HG02938 (cell line): Measurements from ENCODE around the gene PJVK.
"Not testable (repeated sequence)": the region's sequence is repeated elsewhere in the genome, so short reads cannot be mapped to it uniquely, and the experiment has no call there.

Source experiments
- ATAC-seq: cut with Tn5 transposase; IDR thresholded peaks from one replicate; pipeline ENCODE4 v1.9.1; 2021; ENCODE audit warnings: mild to moderate bottlenecking, moderate library complexity; ENCODE audit not compliant: unreplicated experiment

Gene PJVK

DNA sequence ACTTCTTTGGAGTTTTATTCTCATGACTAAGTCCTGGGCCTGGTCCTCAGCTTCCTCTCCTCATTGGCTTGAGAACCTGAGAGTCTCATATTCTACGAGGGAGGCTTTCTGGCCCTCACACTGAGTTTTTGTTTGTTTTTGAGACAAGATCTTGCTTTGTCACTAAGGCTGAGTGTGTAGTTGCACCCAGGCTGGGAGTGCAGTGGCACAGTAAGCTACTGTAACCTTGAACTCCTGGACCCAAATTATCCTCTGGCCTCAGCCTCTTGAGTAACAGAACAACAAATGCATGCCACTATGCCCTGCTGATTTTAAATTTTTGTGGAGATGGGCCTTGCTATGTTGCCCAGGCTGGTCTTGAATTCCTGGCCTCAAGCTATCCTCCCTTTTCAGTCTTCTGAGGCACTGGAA, 22.8 kb upstream of the PJVK start:
- ATAC-seq: no peak

DNA sequence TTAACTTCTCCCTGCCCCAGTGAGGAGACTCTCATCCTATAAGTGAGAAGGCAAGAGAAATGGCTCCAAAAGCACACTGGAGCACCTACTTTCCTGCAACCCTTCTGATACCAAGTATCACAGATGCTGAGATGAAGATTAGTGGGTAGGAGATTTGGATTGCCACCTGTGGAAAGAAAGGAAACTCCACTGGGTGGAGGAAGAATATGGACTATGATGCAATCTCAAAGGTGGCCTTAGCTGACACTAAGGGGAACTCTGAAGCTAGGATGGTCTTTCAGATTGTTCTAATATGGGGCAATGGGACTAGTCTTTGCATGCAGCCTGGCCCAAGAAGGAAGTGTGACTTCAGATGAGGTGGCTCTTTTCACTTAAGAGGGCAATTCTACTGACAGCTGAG, 21.8 kb upstream of the PJVK start:
- ATAC-seq: no peak

DNA sequence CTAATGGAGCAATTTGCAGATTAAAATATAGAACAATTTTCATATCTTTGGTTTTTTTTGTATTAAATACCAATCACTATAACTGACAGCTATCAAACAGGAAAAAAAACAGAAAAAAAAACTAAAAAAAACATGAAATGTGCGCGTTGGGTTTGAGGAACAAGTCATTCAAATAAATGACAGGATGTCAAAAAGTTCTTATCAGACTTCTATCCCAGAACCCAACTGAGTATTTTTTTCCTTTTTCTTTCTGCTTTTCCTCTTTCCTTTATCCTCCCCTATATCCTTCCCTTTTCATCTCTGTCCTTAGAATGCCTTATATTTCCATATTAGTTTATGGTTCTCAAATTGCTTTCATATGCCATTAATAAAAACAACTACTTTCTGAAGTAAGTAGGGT, 14.5 kb upstream of the PJVK start:
- no peak for ATAC-seq

DNA sequence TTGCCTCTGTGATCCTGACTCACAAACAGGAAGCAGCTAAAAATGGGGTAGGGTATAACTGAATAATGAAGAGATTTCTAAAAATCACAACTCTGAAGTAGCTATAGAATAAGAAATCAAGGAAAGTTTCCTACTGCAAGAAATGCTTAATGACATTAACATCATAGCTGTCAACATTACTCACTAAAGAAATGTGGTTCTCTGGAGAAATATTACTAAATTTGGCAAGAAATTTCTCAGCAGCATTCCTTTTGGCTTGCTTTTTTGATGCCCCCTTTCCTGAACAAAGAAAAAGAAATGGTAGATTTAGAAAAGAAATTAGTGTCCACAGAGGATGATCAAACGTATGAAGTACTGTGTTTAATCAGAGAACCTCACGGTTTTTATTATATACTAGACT, 9.8 kb upstream of the PJVK start:
- no peak for ATAC-seq

DNA sequence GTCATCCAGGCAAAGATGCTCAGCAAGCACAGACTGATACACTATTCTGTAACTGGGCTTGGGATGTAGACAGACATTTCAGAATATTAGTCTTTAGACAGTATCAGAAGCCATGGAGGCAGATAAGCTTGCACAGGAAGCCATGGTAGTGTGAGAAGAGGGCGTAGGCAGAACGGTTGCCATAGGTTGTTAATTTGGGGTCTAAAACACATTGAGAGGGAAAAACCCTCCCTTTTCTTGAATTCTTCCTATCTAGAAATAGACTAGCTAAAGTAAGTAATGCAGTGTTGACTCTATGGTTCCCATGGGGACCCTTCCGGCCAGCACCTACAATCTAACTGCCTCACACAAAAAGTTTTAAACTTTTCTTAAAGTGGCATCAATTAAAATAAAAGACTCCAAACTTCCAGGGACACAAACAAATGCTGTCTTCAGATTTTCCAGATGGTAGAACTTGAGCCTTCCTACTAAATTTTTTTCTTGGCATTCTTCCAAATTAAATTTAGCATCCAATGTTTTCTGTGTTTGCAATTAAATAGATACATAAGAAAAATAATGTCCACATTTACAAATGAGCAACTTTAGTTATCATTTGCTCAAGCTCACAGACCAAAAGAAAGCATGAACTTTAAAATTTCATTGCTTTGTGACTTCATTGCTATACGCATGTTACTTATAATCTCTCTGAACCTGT, 2.1 kb upstream of the PJVK start:
- ATAC-seq: no peak

DNA sequence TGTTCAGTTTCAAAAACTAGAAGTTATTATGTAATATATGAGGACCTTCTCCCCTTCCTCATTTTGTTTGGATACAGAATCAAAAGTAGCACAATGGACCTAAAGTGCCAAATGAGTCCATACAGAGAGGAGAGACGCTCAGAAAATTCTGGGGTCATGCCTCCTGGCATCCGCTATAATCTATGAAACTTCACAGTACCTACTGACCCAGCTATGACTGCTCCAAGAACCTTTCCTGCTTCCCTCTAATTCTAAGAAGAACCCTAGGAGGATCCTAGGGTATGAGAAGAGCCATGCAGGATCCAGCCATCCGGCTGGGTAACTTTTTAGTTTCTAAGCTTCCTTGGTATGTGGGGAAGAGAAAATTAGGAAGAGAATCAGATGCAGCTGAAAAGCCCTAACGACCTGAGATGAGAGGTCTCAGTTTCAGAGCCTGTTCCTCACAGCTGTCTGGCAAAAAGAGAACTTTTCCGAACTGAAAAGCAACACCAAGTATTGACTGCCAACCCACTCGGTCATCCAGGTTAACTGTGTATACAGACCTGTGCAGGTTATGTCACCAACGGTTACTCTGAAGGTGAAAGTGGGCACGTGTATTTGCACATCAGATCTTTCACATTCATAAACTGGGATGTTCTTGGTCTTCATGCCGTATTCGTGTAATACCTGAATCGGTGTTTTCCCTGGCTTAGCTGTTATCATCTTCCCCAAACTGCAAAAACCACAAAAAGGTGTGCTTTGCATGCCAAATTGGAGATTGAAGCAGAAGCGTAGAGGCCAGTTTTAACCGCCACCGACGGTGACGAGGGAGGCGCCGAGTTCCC, 1.3 kb upstream of the PJVK start:
- ATAC-seq: peak; percentile 18

DNA sequence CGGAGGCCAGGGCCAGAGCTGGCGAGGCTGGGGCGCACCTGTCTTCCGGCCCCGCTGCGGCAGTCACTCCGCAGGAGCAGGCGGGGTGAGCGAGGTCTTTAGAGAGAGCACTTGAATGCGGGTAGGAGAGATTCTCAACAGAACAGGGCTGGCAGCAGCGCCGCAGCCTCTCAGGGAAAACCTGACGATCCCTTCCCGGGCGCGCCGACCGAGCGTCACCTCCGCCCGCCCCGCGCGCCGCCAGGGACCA, 729 bp upstream of the PJVK start:
- peak; percentile 47 for ATAC-seq

DNA sequence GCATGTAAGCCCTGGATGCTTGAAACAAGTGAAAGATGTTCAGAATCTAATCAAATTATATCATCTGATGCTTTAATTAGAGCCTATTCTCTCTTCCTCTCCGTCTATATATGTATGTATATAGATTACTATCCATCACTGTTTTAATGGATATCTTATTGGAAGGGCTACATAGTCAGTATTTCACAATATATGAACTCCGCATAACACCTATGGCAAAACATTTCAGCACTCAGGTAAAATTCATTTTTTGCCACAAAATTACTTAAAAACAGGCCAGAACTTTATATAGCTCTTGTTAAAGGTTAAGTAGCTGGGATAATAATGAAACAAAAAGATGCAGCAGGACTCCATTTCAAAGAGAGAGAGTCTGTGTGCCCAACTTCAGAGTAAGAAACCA, 1.2 kb downstream of the PJVK start:
- no peak for ATAC-seq

DNA sequence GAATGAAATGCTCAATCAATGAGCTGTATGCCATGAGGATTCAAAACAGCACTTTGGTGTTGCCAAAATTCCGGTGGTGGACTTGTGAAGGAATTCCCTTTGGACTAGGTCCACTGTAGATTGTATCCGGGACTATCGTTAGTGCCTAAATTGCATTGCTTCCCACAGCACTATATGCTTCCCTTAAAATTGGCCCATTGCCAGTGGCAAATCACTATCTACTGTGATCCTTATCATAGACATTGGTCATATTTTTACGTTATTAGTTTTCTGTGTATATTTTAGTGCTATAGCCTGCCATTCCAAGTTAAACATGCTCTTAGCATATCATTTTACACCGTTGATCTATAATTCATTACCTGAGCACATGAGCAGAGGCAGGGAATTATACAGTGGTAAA, 1.7 kb downstream of the PJVK start:
- ATAC-seq: no peak

DNA sequence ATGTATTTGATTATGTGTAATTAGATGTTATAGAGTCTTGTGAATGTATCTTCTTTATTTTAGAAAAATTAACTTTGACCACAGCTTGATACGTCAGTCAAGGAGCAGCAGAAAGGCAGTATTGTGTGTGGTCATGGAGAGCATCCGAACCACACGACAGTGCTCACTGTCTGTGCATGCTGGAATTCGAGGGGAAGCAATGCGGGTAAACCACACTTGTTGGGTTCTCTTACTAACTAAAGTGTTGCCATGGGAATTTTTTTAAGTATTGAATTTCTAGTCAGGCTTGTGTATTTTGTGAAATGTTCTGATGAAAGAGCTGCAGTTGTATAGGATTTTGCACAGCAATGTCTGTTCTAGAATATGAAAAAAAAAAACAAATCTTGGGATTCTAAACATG, 4.8 kb downstream of the PJVK start:
- ATAC-seq: no peak

DNA sequence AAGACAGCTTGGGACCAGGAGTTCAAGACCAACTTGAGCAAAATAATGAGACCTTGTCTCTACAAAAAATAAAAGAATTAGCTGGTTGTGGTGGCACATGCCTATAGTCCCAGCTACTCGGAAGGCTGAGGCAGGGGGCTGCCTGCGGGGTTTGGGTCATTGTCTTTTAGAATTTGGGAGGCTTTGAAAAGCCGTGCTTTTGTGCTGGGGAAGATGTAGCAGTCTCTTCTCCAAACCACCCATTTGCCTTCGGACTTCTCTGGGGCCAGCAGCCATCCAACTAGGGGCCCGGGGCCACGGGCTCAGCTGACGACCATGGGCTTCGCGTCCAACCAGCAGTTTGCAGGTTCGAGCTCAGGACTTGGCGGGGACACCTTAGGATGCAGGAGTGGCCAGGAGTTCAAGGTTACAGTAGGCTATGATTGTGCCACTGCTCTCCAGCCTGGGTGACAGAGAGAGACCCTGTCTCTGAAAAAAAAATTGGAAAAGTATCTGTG, 6.3 kb downstream of the PJVK start:
- no peak for ATAC-seq

DNA sequence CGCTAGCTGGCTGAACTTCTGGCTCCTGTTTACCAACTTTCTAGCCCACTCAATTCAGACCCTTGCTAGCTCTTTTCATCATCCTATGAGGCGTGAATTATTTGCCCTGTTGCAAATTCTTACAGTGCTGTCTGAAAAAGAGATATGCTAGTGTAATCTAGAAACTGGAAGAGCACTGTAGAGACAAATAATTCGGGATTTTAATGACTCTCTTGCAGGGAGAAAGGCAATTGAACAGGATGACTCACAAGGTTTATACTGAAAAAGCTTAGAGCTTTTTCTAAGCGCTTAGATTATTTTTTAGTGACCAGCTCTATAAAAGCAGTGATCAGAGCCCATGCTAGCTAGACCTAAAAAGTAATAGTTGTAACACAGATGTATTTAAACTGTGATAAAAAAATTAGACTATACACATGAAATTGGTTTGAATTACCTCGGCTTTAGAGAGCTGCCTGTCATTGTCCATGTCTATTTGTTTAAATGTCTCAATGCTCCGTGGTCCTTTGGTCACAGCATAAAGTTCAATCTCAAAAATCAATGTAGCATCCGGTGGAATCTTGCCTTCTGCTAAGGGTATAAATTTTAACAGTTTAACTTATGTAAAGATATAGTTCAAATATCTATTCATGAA, 18.2 kb downstream of the PJVK start:
- ATAC-seq: no peak

DNA sequence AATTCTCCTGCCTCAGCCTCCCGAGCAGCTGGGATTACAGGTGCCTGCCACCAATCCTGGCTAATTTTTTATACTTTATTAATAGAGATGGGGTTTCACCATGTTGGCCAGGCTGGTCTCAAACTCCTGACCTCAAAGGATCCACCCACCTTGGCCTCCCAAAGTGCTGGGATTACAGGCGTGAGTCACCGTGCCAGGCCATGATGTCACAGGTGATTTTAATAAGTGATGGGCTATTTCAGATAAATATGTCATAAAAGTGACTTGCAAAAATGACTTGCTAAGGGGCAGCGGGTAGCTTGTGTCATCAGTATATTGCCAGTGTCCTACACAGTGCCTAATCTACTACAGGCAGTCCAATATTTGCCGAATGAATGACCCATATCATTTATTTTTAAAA, 20.1 kb downstream of the PJVK start:
- not testable (repeated sequence) for ATAC-seq

DNA sequence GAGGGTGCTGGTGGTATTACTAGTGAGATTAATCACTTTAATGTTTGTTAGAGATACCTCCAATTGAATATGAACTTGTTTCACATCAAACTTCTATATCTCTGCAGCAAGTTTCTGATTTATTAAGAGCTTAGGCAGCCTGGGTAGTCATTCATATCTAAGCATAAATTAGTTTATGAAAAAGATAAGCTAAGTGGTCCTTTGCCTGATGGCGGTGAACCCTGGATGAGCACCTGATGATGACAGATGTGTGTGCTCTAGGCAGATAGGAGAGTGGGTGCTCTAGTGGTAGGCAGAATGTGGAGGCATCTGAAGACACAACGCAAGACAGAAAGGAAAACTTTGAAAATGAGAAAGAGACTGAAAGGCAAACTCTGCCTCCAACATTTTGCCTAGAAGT, 22.2 kb downstream of the PJVK start:
- ATAC-seq: no peak

DNA sequence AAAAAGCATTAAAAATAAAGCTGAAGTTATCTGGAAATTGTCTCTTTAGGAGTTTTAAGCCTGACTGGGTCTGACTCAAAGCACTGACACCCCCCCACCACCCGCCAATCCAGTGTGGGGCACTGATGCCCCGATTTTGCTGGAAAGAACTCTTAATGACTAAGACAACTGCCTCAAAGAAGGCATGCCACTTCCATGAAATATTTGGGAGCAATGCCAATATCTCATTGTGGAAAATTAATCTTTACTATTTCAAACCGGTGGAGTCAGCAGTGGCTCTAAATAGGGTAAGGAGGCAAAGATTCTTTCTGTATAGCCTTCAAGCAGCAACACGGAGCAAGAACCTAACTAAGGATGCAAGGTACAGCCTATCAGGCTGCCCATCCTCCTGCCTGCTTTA, 22.8 kb downstream of the PJVK start:
- ATAC-seq: no peak

DNA sequence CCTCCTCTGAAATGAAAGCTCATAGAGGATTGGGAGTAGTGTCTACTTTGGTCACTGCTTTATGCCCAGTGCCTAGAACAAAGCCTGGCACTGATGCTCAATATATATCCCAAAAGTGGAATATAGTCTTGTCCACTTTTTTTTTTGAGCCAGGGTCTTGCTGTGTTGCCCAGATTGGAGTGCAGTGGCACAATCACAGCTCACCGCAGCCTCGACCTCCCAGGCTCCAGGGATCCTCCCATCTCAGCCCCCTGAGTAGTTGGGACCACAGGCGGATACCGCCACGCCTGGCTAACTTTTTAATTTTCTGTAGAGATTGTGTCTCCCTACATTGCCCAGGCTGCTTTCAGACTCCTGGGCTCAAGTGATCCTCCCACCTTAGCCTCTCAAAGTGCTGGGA, 23.4 kb downstream of the PJVK start:
- no peak for ATAC-seq

DNA sequence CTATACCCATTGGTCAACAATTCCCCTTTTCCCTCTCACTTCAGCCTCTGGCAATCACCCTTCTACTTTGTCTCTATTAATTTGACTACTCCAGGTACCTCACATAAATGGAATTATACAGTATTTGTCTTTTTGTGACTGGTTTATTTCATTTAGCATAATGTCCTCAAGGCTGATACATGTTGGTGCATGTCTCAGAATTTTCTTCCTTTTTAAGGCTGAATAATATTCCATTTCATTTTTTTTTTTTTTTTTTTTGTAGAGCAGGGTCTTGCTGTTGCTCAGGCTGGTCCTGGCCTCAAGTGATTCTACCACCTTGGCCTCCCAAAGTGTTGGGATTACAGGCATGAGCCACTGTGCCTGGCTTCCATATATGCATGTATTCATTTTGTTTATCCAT, 25.3 kb downstream of the PJVK start:
- ATAC-seq: no peak

DNA sequence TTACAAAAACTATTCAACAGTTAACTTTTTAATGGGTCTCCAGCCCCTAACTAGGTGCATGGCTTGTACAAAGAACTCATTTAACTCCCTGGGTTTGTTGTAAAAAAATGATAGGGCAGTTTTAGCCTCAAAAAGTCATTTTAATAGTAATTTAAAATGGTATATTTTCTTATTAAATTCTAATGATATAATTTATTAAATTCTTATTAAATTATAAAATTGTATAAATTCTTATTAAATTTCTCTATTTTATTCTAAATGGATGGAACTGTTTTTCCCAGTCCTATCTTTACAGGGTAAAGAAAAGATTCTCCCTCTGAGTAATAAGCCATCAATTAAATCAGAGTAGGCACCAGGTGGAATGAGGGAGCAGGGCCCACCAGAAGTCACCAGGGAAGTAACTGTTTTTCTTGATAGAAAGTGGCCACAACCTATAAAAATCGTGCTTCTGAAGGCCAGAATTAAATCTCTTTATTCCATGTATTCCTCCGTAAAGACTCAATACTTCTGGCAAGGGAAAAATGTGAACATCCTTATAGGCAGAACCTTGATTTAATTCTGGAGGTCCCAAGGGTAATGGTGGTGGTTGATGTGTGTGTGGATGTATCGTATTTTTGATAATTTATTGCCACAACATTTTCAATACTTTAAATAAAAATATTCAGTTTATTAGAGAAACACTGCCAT, 26.4 kb downstream of the PJVK start:
- ATAC-seq: no peak

DNA sequence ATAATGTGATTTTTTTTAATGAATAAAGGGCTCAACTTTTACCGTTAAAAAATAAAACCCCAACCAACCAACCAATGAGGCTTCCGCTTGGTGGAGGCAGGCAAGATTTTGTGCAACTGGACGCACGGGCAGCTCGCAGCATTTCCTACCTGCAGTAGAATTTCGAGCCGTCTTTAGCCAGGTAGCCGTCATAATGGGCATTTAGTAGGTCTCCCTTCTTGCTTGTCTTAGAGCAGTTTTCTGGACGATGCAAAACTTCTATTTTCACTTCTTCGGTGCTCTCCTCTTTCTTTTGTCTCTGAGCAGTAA, 26.9 kb downstream of the PJVK start:
- peak; percentile 5 for ATAC-seq

DNA sequence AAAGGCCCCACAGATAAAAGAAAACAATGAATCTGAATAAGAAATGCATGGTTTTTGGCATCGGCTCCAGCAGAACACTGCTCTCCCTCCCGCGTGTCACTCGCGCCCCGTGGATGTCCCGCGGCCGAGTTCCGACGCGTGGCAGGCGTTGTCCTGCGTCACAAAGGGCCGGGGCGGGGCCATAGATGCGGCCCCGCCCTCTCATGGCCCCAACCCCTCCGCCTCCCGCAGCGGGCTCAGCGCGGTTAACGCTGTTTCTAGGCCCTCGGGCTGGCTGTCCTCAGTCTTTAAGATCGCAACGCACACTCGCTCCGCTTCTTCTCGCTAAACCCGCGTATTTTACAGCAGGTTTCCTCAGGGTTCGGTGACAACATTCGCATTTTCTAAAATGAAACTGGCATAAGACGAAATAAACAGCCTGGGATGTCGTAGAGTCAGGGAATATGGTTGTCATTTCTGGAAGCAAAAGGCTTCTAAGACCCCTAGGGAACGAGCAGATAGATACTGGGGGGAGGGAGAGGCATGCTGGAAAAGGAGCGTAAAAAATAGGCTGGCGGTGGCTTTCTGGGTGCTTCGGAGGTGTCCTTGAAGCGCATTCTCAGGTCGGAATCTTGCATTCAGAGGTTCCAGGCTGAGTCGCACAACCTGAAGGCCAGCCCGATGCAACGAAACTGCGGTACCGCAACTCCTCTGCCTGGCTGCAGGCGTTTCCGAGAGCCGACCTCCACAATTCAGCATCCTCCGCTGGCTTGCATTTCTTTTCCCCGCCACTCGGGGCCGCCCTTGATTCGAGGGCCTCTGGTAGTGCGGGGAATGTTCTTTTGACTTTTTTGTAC, 27.5 kb downstream of the PJVK start, which contains the start of gene FKBP7:
TSS of gene FKBP7 (minus strand) at position 162 of the 836 bp plus-strand sequence. CDS start at position 61, 101 bp downstream.
- ATAC-seq: peak; percentile 47

DNA sequence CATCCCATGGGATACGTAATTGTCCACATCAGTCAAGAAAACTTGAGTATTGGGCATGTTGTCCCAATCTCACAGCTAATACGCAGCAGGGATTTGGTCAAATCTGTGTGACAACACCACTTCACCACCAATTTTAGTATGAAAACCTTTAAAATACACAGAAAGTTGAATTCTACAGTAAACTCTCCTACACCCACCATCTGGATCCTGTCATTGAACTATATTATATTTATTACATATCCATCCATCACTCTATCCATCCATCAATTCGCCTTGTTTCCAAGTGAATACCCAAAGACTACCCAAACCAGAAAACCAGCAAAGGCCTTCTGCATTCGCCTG, 28.1 kb downstream of the PJVK start:
- ATAC-seq: no peak
